Measurements from ENCODE around the gene UTRN. TPM values are rescaled to one million over a fixed set of nuclear protein-coding genes. Genes with fewer than 3 reads are reported as not detected.

Gene UTRN
- total RNA-seq, 1 experiment from 2014 or later = 84.8 TPM

DNA sequence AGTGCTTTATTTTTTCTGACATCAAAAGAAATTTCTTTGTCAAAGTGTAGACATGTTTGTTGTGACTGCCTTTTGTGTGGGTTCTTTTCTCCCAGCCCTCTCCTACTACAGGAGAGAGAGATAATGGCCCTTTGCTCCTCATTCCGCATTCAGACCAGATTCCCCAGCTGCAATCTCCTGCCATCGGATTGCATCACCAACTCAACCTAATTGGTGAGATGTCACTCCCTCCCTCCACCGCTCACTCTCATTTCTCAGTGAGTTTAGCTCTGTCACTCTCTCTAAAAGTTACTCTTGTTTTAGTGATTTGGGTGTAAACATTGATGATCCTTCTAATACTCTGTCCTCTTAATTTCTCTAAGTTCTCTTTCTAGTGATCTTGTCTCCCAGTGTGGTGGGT is 22.7 kb downstream of the UTRN start:
- TF ChIP-seq, protein P1, sequence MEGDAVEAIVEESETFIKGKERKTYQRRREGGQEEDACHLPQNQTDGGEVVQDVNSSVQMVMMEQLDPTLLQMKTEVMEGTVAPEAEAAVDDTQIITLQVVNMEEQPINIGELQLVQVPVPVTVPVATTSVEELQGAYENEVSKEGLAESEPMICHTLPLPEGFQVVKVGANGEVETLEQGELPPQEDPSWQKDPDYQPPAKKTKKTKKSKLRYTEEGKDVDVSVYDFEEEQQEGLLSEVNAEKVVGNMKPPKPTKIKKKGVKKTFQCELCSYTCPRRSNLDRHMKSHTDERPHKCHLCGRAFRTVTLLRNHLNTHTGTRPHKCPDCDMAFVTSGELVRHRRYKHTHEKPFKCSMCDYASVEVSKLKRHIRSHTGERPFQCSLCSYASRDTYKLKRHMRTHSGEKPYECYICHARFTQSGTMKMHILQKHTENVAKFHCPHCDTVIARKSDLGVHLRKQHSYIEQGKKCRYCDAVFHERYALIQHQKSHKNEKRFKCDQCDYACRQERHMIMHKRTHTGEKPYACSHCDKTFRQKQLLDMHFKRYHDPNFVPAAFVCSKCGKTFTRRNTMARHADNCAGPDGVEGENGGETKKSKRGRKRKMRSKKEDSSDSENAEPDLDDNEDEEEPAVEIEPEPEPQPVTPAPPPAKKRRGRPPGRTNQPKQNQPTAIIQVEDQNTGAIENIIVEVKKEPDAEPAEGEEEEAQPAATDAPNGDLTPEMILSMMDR (IDR thresholded peaks at IDR 0.05; ENCODE audit: unreplicated experiment) = no peak
- intact Hi-C loops (cut with micrococcal nuclease) = no loop called here
- Mint-ChIP-seq H3K36me3 (ENCODE audit: insufficient read depth, unreplicated experiment) (peaks cover 14% of the 10 kb centered on the region), H3K27ac (ENCODE audit: low read depth, unreplicated experiment) (no peak overlapping the region), H3K4me1 (ENCODE audit: insufficient read depth, unreplicated experiment) (peaks cover 1% of the 10 kb centered on the region), H3K9me3 (ENCODE audit: unreplicated experiment) (no peaks in the 10 kb centered on the region), H3K4me3 (ENCODE audit: unreplicated experiment) (no peak overlapping the region), H3K27me3 (ENCODE audit: insufficient read depth, unreplicated experiment) (no peaks in the 10 kb centered on the region)
- no peak for DNase-seq (ENCODE audit: unreplicated experiment)
- CTCF ChIA-PET = interaction anchor here (1.1 kb wide), 1 partner anchor 16 kb away, joined by 3 read pairs; no protein-coding TSS in a partner anchor
- POLR2A ChIA-PET = no interaction called here
- no TSS peak for BruUV-seq (replicated peaks)

DNA sequence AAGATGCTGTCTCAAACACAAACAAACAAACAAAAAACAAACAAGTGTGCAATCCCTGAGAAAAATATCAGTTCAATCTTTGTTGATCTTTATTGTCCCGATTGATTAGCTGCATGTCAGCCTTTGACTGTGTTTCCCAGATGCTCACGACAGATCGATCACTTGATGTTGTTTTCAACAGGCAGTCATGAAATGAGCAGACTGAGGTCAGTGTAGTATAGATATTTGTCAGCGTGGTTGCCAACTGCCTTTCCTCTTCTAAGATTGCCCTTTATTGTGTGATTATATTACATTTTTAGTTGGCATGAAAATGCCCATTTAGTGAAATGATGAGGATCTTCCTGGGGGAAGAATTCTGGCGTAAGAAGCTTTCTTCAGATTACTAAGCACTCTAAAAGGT is 25.6 kb downstream of the UTRN start:
- H3K27ac Mint-ChIP-seq (ENCODE audit: low read depth, unreplicated experiment) = no peak overlapping the region
- TF ChIP-seq, protein P1 (IDR thresholded peaks at IDR 0.05; ENCODE audit: unreplicated experiment) = no peak
- no TSS peak for BruUV-seq (replicated peaks)
- no peak overlapping the region for H3K4me3 Mint-ChIP-seq (ENCODE audit: unreplicated experiment)
- ChIA-PET POLR2A (interaction anchor here (1.3 kb wide), 1 partner anchor 25 kb away, joined by 5 read pairs; the partner anchor contains the start of gene UTRN), CTCF (no interaction called here)
- H3K4me1 Mint-ChIP-seq (ENCODE audit: insufficient read depth, unreplicated experiment) = no peaks in the 10 kb centered on the region
- intact Hi-C loops (cut with micrococcal nuclease) = no loop called here
- no peak for DNase-seq (ENCODE audit: unreplicated experiment)
- no peaks in the 10 kb centered on the region for H3K9me3 Mint-ChIP-seq (ENCODE audit: unreplicated experiment)
- peaks cover 22% of the 10 kb centered on the region for H3K36me3 Mint-ChIP-seq (ENCODE audit: insufficient read depth, unreplicated experiment)
- no peaks in the 10 kb centered on the region for H3K27me3 Mint-ChIP-seq (ENCODE audit: insufficient read depth, unreplicated experiment)

DNA sequence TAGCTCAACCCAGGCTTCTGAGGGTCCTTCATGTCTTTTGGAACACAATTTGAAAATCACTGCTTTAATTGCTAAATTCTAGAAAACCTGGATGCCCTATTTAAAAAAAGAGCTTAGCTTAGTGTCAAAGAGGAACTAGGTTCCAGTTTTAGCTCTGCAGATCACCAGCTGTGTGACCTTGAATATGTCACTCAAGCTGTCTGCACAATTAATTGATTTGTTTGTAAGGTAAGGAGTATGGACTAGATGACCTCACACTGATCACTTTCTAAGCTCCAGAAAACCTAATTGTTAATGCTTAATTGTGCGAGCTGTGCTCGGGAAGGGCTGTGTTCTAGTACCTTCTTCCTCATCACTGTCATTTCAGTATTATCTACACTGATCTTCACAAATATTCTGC is 26.2 kb downstream of the UTRN start:
- CTCF ChIA-PET = no interaction called here

DNA sequence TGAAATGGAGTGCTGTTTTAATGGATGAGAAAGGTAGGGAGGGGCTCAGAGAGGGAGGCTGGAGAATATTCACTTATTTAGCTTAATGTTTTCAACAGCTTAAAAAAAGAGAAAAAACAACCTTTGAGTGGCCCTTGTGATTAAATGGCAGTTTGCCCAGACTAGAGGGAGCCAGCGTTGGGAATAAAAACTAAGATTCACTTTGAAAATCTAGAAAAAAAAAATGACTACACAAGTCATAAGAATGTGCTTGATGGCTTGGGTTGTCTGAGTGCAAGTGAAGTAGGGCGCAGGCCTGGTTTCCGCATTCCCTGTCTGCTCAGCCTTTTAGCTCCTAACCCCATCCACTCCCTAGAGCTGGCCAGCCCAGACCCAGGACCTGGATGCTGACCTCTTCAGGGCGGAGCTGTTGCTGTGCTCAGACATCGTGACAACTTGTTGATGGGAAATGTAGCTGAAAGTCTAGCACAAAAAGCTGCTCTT is 28.9 kb downstream of the UTRN start:
- intact Hi-C loops (cut with micrococcal nuclease) = no loop called here
- POLR2A ChIA-PET = interaction anchor here (0.6 kb wide), 1 partner anchor 71 kb away, joined by 4 read pairs; no protein-coding TSS in a partner anchor
- Mint-ChIP-seq H3K9me3 (ENCODE audit: unreplicated experiment) (no peaks in the 10 kb centered on the region), H3K27me3 (ENCODE audit: insufficient read depth, unreplicated experiment) (no peaks in the 10 kb centered on the region), H3K36me3 (ENCODE audit: insufficient read depth, unreplicated experiment) (peaks cover 14% of the 10 kb centered on the region), H3K4me3 (ENCODE audit: unreplicated experiment) (no peak overlapping the region), H3K4me1 (ENCODE audit: insufficient read depth, unreplicated experiment) (no peaks in the 10 kb centered on the region), H3K27ac (ENCODE audit: low read depth, unreplicated experiment) (no peak overlapping the region)
- CTCF ChIA-PET = interaction anchor here (0.7 to 1.1 kb wide), 2 partner anchors 97 to 1320 kb away, joined by 3 read pairs; no protein-coding TSS in a partner anchor
- no peak for DNase-seq (ENCODE audit: unreplicated experiment)
- TF ChIP-seq, protein P1 (IDR thresholded peaks at IDR 0.05; ENCODE audit: unreplicated experiment) = no peak
- BruUV-seq (replicated peaks) = no TSS peak

More for the DNA sequence above, 26.2 kb downstream of the UTRN start:
- H3K27ac Mint-ChIP-seq (ENCODE audit: low read depth, unreplicated experiment) = no peak overlapping the region
- H3K27me3 Mint-ChIP-seq (ENCODE audit: insufficient read depth, unreplicated experiment) = no peaks in the 10 kb centered on the region
- H3K4me1 Mint-ChIP-seq (ENCODE audit: insufficient read depth, unreplicated experiment) = no peaks in the 10 kb centered on the region
- peaks cover 22% of the 10 kb centered on the region for H3K36me3 Mint-ChIP-seq (ENCODE audit: insufficient read depth, unreplicated experiment)
- DNase-seq (ENCODE audit: unreplicated experiment) = no peak
- H3K4me3 Mint-ChIP-seq (ENCODE audit: unreplicated experiment) = no peak overlapping the region
- TF ChIP-seq, protein P1 (IDR thresholded peaks at IDR 0.05; ENCODE audit: unreplicated experiment) = no peak
- intact Hi-C loops (cut with micrococcal nuclease) = no loop called here
- BruUV-seq (replicated peaks) = no TSS peak
- no peaks in the 10 kb centered on the region for H3K9me3 Mint-ChIP-seq (ENCODE audit: unreplicated experiment)
- POLR2A ChIA-PET = interaction anchor here (1.3 kb wide), 1 partner anchor 26 kb away, joined by 5 read pairs; the partner anchor contains the start of gene UTRN

All from MCF 10A (cell line).